K562 (cell line): ENCODE measurements around the gene MX1. TPM values are rescaled to one million over a fixed set of nuclear protein-coding genes. Genes with fewer than 3 reads are reported as not detected.

Experiments used
- ATAC-seq: fragments of 200-7000 bp; cut with Tn5 transposase; 3 replicates; pipeline ENCODE4 v1.9.1; 2020; ENCODE audit warnings: moderate library complexity
- BruUV-seq: library from RNA; stranded (reverse); fragments of 400-500 nt; replicated peaks from 2 replicates; lab custom pipeline; 2021; lab: Mats Ljungman, UMichigan
- CTCF ChIA-PET: fragments of 300-600 bp; formaldehyde crosslinking; extraction: SDS; loops from one replicate; lab custom pipeline; 2021; ENCODE audit warnings: low intra/inter-chr PET ratio; lab: Yijun Ruan, JAX
- POLR2A ChIA-PET: fragments of 300-600, 350-650 bp; sonication (Branson Sonifier 250); formaldehyde crosslinking; extraction: SDS; loops from one replicate; lab custom pipeline; 2021; ENCODE audit warnings: antibody characterized with exemption, inconsistent platforms; lab: Yijun Ruan, JAX
- DNase-seq, 4 experiments: peaks; one replicate each; pipeline versions ENCODE4 v3.0.0 to v3.0.0-alpha.2; 2011 to 2018; ENCODE audit warnings: low spot score in 3 of 4, mixed read lengths in 3 of 4; ENCODE audit errors: extremely low read depth in 1 of 4
- FAIRE-seq: peaks from 2 replicates; lab custom pipeline; 2011; peaks lifted over from hg19 to GRCh38; lab: Jason Lieb, UNC
- H2AFZ ChIP-seq: 2 replicates; pipeline ENCODE4 v1.6.0; 2011; ENCODE audit warnings: low read depth, low read length, control low read depth, inconsistent platforms
- H3K27ac ChIP-seq: fragments of 200-600 bp; 3 replicates; pipeline ENCODE4 v1.8.0; 2011; ENCODE audit warnings: low read depth, mild to moderate bottlenecking, control low read depth, inconsistent platforms, low read length, moderate library complexity, mixed read lengths; ENCODE audit errors: extremely low read depth
- H3K27me3 ChIP-seq, 2 experiments: fragments of 300-600 bp in 1 of 2; 2 replicates in 1 of 2; 3 replicates in 1 of 2; pipeline versions ENCODE4 v1.6.0 to v1.8.0; 2011; ENCODE audit warnings: inconsistent platforms in 2 of 2, low read length in 2 of 2, mild to moderate bottlenecking in 1 of 2, mixed read lengths in 1 of 2, moderate library complexity in 1 of 2; ENCODE audit not compliant: control insufficient read depth in 2 of 2, insufficient read depth in 2 of 2
- H3K36me3 ChIP-seq: fragments of 300-600 bp; 3 replicates; pipeline ENCODE4 v1.8.0; 2011; ENCODE audit warnings: mild to moderate bottlenecking, low read length, inconsistent platforms; ENCODE audit not compliant: control insufficient read depth, insufficient read depth
- H3K4me1 ChIP-seq, 2 experiments: fragments of 200-600 bp in 1 of 2; replicated peaks in 1 of 2; 2 replicates in 1 of 2; 3 replicates in 1 of 2; pipeline versions ENCODE4 v1.5.1 to v1.8.0; 2011; ENCODE audit warnings: inconsistent platforms in 2 of 2, low read length in 2 of 2, mild to moderate bottlenecking in 1 of 2, mixed read lengths in 1 of 2, moderate library complexity in 1 of 2; ENCODE audit not compliant: control insufficient read depth in 2 of 2, insufficient read depth in 2 of 2
- H3K4me2 ChIP-seq: 2 replicates; pipeline ENCODE4 v1.6.1; 2011; ENCODE audit warnings: low read length, control low read depth, inconsistent platforms, mixed read lengths; ENCODE audit not compliant: insufficient read depth
- H3K4me3 ChIP-seq: fragments of 200-600 bp; sonication (generic), shearing (Covaris generic); 2 replicates; pipeline ENCODE4 v1.5.1; 2016; ENCODE audit warnings: control low read depth, inconsistent platforms
- H3K79me2 ChIP-seq: fragments of 200-600 bp; 3 replicates; pipeline ENCODE4 v1.8.0; 2011; ENCODE audit warnings: low read length, inconsistent platforms; ENCODE audit not compliant: control insufficient read depth, insufficient read depth
- H3K9ac ChIP-seq, 2 experiments: 2 replicates each; pipeline versions ENCODE4 v1.6.0 to v1.6.1; 2011; ENCODE audit warnings: low read depth in 2 of 2, low read length in 2 of 2, control low read depth in 1 of 2, inconsistent platforms in 1 of 2, mild to moderate bottlenecking in 1 of 2, mixed read lengths in 1 of 2; ENCODE audit not compliant: insufficient read depth in 1 of 2
- H3K9me1 ChIP-seq: one replicate; pipeline ENCODE4 v1.6.0; 2011; ENCODE audit warnings: inconsistent platforms, mild to moderate bottlenecking, low read length, moderate library complexity; ENCODE audit not compliant: control insufficient read depth, insufficient read depth
- H3K9me3 ChIP-seq: replicated peaks from 2 replicates; pipeline ENCODE4 v1.5.1; 2011; ENCODE audit warnings: low read depth, low read length, inconsistent platforms; ENCODE audit not compliant: control insufficient read depth, insufficient read depth
- H4K20me1 ChIP-seq: replicated peaks from 2 replicates; pipeline ENCODE4 v1.6.1; 2011; ENCODE audit warnings: low read length, inconsistent platforms, mixed read lengths; ENCODE audit not compliant: control insufficient read depth, insufficient read depth
- BMI1 ChIP-seq: fragments of 150-350 bp; IDR thresholded peaks from 2 replicates; pipeline ENCODE4 v1.6.1; 2014; ENCODE audit warnings: low read length
- CEBPB ChIP-seq: fragments of 450-650 bp; IDR thresholded peaks from 2 replicates; pipeline ENCODE4 v1.6.1; 2016; ENCODE audit warnings: missing genetic modification characterization, missing compliant biosample characterization
- CEBPG ChIP-seq, 3 experiments: fragments of 200-800 bp in 1 of 3; sonication (Bioruptor generic) in 1 of 3; sonication (generic) in 1 of 3; formaldehyde crosslinking in 1 of 3; IDR thresholded peaks in 2 of 3; conservative IDR thresholded peaks in 1 of 3; 2 replicates each; pipeline versions ENCODE4 v1.6.1 to v1.8.0; 2016 to 2022; ENCODE audit warnings: missing compliant biosample characterization in 2 of 3, missing genetic modification characterization in 2 of 3, mild to moderate bottlenecking in 1 of 3, missing genetic modification reagents in 1 of 3
- EWSR1 ChIP-seq: fragments of 450-650 bp; IDR thresholded peaks from 2 replicates; pipeline ENCODE4 v1.6.1; 2018; ENCODE audit warnings: borderline replicate concordance, mild to moderate bottlenecking, low read depth, moderate library complexity; ENCODE audit not compliant: partially characterized antibody
- HMG20B ChIP-seq: fragments of 250-450 bp; sonication (Bioruptor Pico); IDR thresholded peaks from 2 replicates; pipeline ENCODE4 v1.5.0; 2021; ENCODE audit warnings: mild to moderate bottlenecking
- MBD2 ChIP-seq: sonication (generic); IDR thresholded peaks from 2 replicates; pipeline ENCODE4 v1.6.1; 2016; ENCODE audit warnings: low read depth, borderline replicate concordance
- MED1 ChIP-seq: sonication (generic); formaldehyde crosslinking; IDR thresholded peaks from 2 replicates; pipeline ENCODE4 v1.8.1; 2023; ENCODE audit warnings: missing genetic modification reagents, borderline replicate concordance
- MYNN ChIP-seq, 2 experiments: sonication (generic); formaldehyde crosslinking in 1 of 2; IDR thresholded peaks; 2 replicates each; pipeline versions ENCODE4 v1.5.0 to v1.6.1; 2016 to 2020; ENCODE audit warnings: antibody characterized with exemption in 1 of 2, missing genetic modification reagents in 1 of 2
- NR4A1 ChIP-seq, 2 experiments: fragments of 250-450 bp in 1 of 2; fragments of 450-650 bp in 1 of 2; sonication (Bioruptor Pico) in 1 of 2; IDR thresholded peaks; 2 replicates each; pipeline versions ENCODE4 v1.4.0 to v1.6.1; 2016 to 2020; ENCODE audit warnings: mild to moderate bottlenecking in 2 of 2, missing compliant biosample characterization in 1 of 2, missing genetic modification characterization in 1 of 2, moderate library complexity in 1 of 2
- NUFIP1 ChIP-seq: fragments of 450-650 bp; IDR thresholded peaks from 2 replicates; pipeline ENCODE4 v1.6.1; 2018; ENCODE audit not compliant: partially characterized antibody
- RAD21 ChIP-seq, 2 experiments: fragments of 250-450 bp in 1 of 2; fragments of 450-650 bp in 1 of 2; sonication (Bioruptor Pico) in 1 of 2; formaldehyde crosslinking in 1 of 2; IDR thresholded peaks in 1 of 2; conservative IDR thresholded peaks in 1 of 2; 2 replicates each; pipeline versions ENCODE4 v1.4.0 to v1.8.0; 2020 to 2022; ENCODE audit warnings: mild to moderate bottlenecking in 2 of 2, moderate library complexity in 1 of 2
- U2AF2 ChIP-seq: fragments of 200-400 bp; formaldehyde crosslinking; optimal IDR thresholded peaks from 2 replicates; pipeline ENCODE3; 2017; ENCODE audit warnings: low read depth, mild to moderate bottlenecking, low read length
- XRCC4 ChIP-seq: IDR thresholded peaks from one replicate; pipeline ENCODE4 v1.6.1; 2011; ENCODE audit not compliant: insufficient read depth, insufficient read length; ENCODE audit errors: extremely low read depth
- ZNF778 ChIP-seq: fragments of 450-650 bp; formaldehyde crosslinking; IDR thresholded peaks from 2 replicates; pipeline ENCODE4 v1.4.0; 2020; ENCODE audit warnings: mild to moderate bottlenecking, moderate library complexity
- WGBS: fragments of 100-300 bp; shearing (Covaris generic); methylation state at CpG from one replicate; pipeline ENCODE4 v1.1.6; 2016; ENCODE audit warnings: low coverage, mixed read lengths; ENCODE audit not compliant: insufficient coverage; ENCODE audit errors: missing lambda C conversion rate; 5-methylcytosine and 5-hydroxymethylcytosine counted together
- in situ Hi-C: fragments of 300-500 bp; cut with MboI; formaldehyde crosslinking; loops from 4 replicates; pipeline ENCODE4 v1.15.0; 2018; ENCODE audit warnings: inconsistent platforms, mixed read lengths
- intact Hi-C: fragments of 100-400 bp; cut with micrococcal nuclease; formaldehyde crosslinking; loops from 2 replicates; pipeline ENCODE4 v1.14.2; 2022
- polyA plus RNA-seq, 8 experiments: library from polyadenylated mRNA; depleted of rRNA in 4 of 8; stranded (reverse) in 5 of 8; unstranded in 3 of 8; fragments of >200 nt; fragmentation: Nextera tagmentation in 2 of 8; fragmentation: Illumina TruSeq in 1 of 8; extraction: Ambion mirVana in 2 of 8; extraction: Trizol in 1 of 8; gene quantifications; 2 replicates each; pipeline versions ENCODE4 v1.2.1 to v1.2.3, GENCODE V29; 2011 to 2014; ENCODE audit warnings: inconsistent platforms in 1 of 8, missing spikeins in 1 of 8
- total RNA-seq, 7 experiments: library from RNA; depleted of rRNA in 6 of 7; stranded (reverse); fragments of >200 nt in 6 of 7; fragmentation: Illumina TruSeq in 2 of 7; extraction: Trizol in 2 of 7; gene quantifications; 2 replicates each; pipeline versions ENCODE4 v1.2.1 to v1.2.3, GENCODE V29; 2011 to 2021; ENCODE audit warnings: low replicate concordance in 1 of 7
- TF ChIP-seq, protein P1 (sequence below), 2 experiments: fragments of 200-800 bp in 1 of 2; sonication (Bioruptor generic) in 1 of 2; sonication (generic) in 1 of 2; formaldehyde crosslinking in 1 of 2; IDR thresholded peaks in 1 of 2; conservative IDR thresholded peaks in 1 of 2; 2 replicates each; pipeline versions ENCODE4 v1.5.0 to v1.6.1; 2016 to 2020; ENCODE audit warnings: missing compliant biosample characterization in 1 of 2, missing genetic modification characterization in 1 of 2, missing genetic modification reagents in 1 of 2

The MX1 gene
- total and polyA plus RNA-seq, 9 of the 15 experiments (the other 6 are each of a cell fraction or from before 2014, with no cell fraction given), result 0.07 to 0.51 (median 0.21) TPM; not detected in 5

DNA sequence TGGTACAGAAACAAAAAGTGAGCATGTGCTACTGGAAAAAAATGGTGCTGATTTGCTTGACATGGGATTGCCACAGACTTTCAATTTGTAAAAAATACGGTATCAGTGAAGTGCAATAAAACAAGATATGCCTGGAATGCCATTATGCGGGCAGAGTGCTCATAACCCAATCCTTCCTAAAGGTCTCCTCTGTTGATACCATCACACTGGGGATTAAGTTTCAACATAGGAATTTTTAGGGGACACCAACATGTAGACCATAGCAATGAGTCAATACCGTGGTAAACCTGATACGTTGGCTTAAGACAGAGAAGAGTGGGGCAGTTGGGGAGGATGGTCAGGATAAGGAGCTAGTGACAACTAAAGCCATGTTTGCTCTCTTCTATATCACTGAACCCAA is 20.5 kb downstream of the MX1 start:
- DNase-seq (no peak), FAIRE-seq (no peak), ATAC-seq (no peak)
- WGBS, result 5% methylated on average over 4 of the region's 4 CpGs
- Histone ChIP-seq H3K27ac (no peak overlapping the region), H3K27me3 (peaks cover 0 to 2% of the 10 kb centered on the region in 2 experiments; a peak in 1 of 5 replicates), H3K9ac (no peak overlapping the region), H3K4me3 (no peak overlapping the region), H3K4me2 (no peak overlapping the region), H3K4me1 (no peaks in the 10 kb centered on the region), H4K20me1 (no peaks in the 10 kb centered on the region), H2AFZ (no peak overlapping the region), H3K36me3 (no peaks in the 10 kb centered on the region), H3K9me3 (no peaks in the 10 kb centered on the region), H3K79me2 (no peaks in the 10 kb centered on the region), H3K9me1 (no peaks in the 10 kb centered on the region)
- CTCF ChIA-PET, result no interaction called here
- TF ChIP-seq MED1 (no peak), U2AF2 (no peak), CEBPB (tag) (no peak), NR4A1 (CRISPR knock-in tag; IDR thresholded peaks at IDR 0.05) (no peak), NR4A1 (tag; IDR thresholded peaks at IDR 0.05) (no peak)
- no TSS peak for BruUV-seq
- intact Hi-C loops (no loop called here), in situ Hi-C loops (no loop called here)
- POLR2A ChIA-PET, result no interaction called here

DNA sequence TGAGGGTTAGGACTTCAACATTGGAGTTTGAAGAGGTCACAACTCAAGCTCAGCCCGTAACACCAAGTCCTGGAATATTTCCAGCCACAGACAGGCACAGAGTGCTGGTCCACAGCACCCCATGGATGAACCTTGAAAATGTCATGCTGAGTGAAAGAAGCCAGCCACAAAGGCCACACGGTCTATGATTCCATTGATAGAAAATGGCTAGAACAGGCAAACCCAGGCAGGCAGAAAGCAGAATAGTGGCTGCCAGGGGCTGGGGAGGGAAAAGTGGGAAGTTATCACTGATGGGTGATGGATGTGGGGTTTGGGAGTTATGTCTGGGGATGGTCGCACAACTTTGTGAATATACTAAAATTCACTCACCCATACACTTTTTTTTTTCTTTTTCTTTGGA is 21.3 kb downstream of the MX1 start:
- H3K27me3 ChIP-seq, result no peaks in the 10 kb centered on the region; a peak in 1 of 5 replicates
- no peak overlapping the region for H3K9ac ChIP-seq
- DNase-seq (no peak), ATAC-seq (no peak), FAIRE-seq (no peak)
- no peaks in the 10 kb centered on the region for H3K79me2 ChIP-seq
- no peak overlapping the region for H3K4me2 ChIP-seq
- no peaks in the 10 kb centered on the region for H4K20me1 ChIP-seq
- no peaks in the 10 kb centered on the region for H3K9me1 ChIP-seq
- no peak overlapping the region for H3K4me3 ChIP-seq
- in situ Hi-C loops, result no loop called here
- no peaks in the 10 kb centered on the region for H3K36me3 ChIP-seq
- POLR2A ChIA-PET, result no interaction called here
- no peak overlapping the region for H2AFZ ChIP-seq
- BruUV-seq, result no TSS peak
- 0% methylated on average over 3 of the region's 3 CpGs for WGBS
- no peaks in the 10 kb centered on the region for H3K9me3 ChIP-seq
- intact Hi-C loops, result no loop called here
- CTCF ChIA-PET, result no interaction called here
- no peak overlapping the region for H3K27ac ChIP-seq
- no peaks in the 10 kb centered on the region for H3K4me1 ChIP-seq
- no peak for TF ChIP-seq EWSR1
- no peak for TF ChIP-seq MBD2
- no peak for TF ChIP-seq XRCC4
- TF ChIP-seq CEBPG (CRISPR knock-in tag; IDR thresholded peaks at IDR 0.05), result no peak
- no peak for TF ChIP-seq CEBPG (tag; conservative IDR thresholded peaks at IDR 0.05 in 1 of 2, IDR thresholded peaks at IDR 0.05 in 1 of 2)
- no peak for TF ChIP-seq MYNN (IDR thresholded peaks at IDR 0.05)
- no peak for TF ChIP-seq MYNN (CRISPR knock-in tag; IDR thresholded peaks at IDR 0.05)
- no peak for TF ChIP-seq MED1
- TF ChIP-seq RAD21 (CRISPR knock-in tag; conservative IDR thresholded peaks at IDR 0.05 in 1 of 2, IDR thresholded peaks at IDR 0.05 in 1 of 2), result no peak
- no peak for TF ChIP-seq ZNF778 (CRISPR knock-in tag)
- TF ChIP-seq, protein P1, sequence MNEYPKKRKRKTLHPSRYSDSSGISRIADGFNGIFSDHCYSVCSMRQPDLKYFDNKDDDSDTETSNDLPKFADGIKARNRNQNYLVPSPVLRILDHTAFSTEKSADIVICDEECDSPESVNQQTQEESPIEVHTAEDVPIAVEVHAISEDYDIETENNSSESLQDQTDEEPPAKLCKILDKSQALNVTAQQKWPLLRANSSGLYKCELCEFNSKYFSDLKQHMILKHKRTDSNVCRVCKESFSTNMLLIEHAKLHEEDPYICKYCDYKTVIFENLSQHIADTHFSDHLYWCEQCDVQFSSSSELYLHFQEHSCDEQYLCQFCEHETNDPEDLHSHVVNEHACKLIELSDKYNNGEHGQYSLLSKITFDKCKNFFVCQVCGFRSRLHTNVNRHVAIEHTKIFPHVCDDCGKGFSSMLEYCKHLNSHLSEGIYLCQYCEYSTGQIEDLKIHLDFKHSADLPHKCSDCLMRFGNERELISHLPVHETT (CRISPR knock-in tag; conservative IDR thresholded peaks at IDR 0.05 in 1 of 2, IDR thresholded peaks at IDR 0.05 in 1 of 2), result no peak
- no peak for TF ChIP-seq BMI1
- TF ChIP-seq HMG20B (CRISPR knock-in tag), result no peak
- TF ChIP-seq NUFIP1, result no peak
